KMS-11 (cell line): Measurements from ENCODE around the gene RAB8B.
"Not testable (repeated sequence)": the region's sequence is repeated elsewhere in the genome, so short reads cannot be mapped to it uniquely, and the experiment has no call there.

Experiments used
- H2AFZ ChIP-seq: fragments of 200-600 bp; sonication (generic); 2 replicates; pipeline ENCODE4 v1.6.1; 2016; ENCODE audit warnings: antibody characterized with exemption, mixed run types, low read depth
- H3K27ac ChIP-seq: fragments of 200-600 bp; sonication (generic); 2 replicates; pipeline ENCODE4 v1.6.1; 2016; ENCODE audit warnings: mild to moderate bottlenecking, mixed run types
- H3K27me3 ChIP-seq: fragments of 200-600 bp; sonication (generic); 2 replicates; pipeline ENCODE4 v1.6.1; 2017; ENCODE audit warnings: mild to moderate bottlenecking, low read depth, mixed run types, moderate library complexity; ENCODE audit not compliant: insufficient read depth
- H3K36me3 ChIP-seq: fragments of 200-600 bp; sonication (generic); 2 replicates; pipeline ENCODE4 v1.6.1; 2017; ENCODE audit warnings: mild to moderate bottlenecking, mixed run types; ENCODE audit not compliant: insufficient read depth
- H3K4me1 ChIP-seq: fragments of 200-600 bp; sonication (generic); 2 replicates; pipeline ENCODE4 v1.6.1; 2016; ENCODE audit warnings: mild to moderate bottlenecking, low read depth, mixed run types; ENCODE audit not compliant: poor library complexity, severe bottlenecking
- H3K4me2 ChIP-seq: fragments of 200-600 bp; sonication (generic); 2 replicates; pipeline ENCODE4 v1.7.0; 2016; ENCODE audit warnings: mild to moderate bottlenecking, mixed run types
- H3K4me3 ChIP-seq: fragments of 200-600 bp; sonication (generic); IDR thresholded peaks from 2 replicates; pipeline ENCODE4 v1.6.1; 2017; ENCODE audit warnings: low read depth, low read length, mixed read lengths; ENCODE audit not compliant: insufficient read depth
- H3K79me2 ChIP-seq: fragments of 200-600 bp; sonication (generic); 2 replicates; pipeline ENCODE4 v1.6.1; 2016; ENCODE audit warnings: low read depth, mixed run types; ENCODE audit not compliant: insufficient read depth
- H3K9ac ChIP-seq: fragments of 200-600 bp; sonication (generic); 2 replicates; pipeline ENCODE4 v1.6.1; 2016; ENCODE audit warnings: mild to moderate bottlenecking, mixed run types
- H4K20me1 ChIP-seq: fragments of 200-600 bp; sonication (generic); 2 replicates; pipeline ENCODE4 v1.6.1; 2016; ENCODE audit warnings: mild to moderate bottlenecking, mixed run types; ENCODE audit not compliant: insufficient read depth
- CTCF ChIP-seq: fragments of 200-600 bp; sonication (generic); conservative IDR thresholded peaks from 2 replicates; pipeline ENCODE4 v1.6.1; 2017; ENCODE audit warnings: low read depth, mild to moderate bottlenecking, antibody characterized with exemption, low read length, moderate library complexity, mixed read lengths

RAB8B gene

GRCh38 chr15:63202861-63203260 is 13.5 kb downstream of the RAB8B start:
- Histone ChIP-seq H3K36me3 (no peaks in the 10 kb centered on the region), H3K4me3 (no peak overlapping the region), H4K20me1 (no peaks in the 10 kb centered on the region), H3K27ac (no peak overlapping the region), H3K9ac (no peak overlapping the region), H3K4me1 (no peaks in the 10 kb centered on the region), H3K4me2 (no peak overlapping the region), H3K27me3 (no peaks in the 10 kb centered on the region), H2AFZ (no peak overlapping the region), H3K79me2 (no peaks in the 10 kb centered on the region)
- TF ChIP-seq CTCF, result no peak

GRCh38 chr15:63203451-63204090 is 14.2 kb downstream of the RAB8B start:
- no peaks in the 10 kb centered on the region for H3K4me1 ChIP-seq
- H3K36me3 ChIP-seq, result no peaks in the 10 kb centered on the region
- H4K20me1 ChIP-seq, result no peaks in the 10 kb centered on the region
- no peak overlapping the region for H3K9ac ChIP-seq
- no peaks in the 10 kb centered on the region for H3K27me3 ChIP-seq
- TF ChIP-seq CTCF, result no peak
- H3K4me2 ChIP-seq, result no peak overlapping the region
- H3K27ac ChIP-seq, result no peak overlapping the region
- no peak overlapping the region for H3K4me3 ChIP-seq
- H3K79me2 ChIP-seq, result no peaks in the 10 kb centered on the region
- no peak overlapping the region for H2AFZ ChIP-seq

- H3K36me3 ChIP-seq, result no peaks in the 10 kb centered on the region
- H2AFZ ChIP-seq, result no peak overlapping the region
- TF ChIP-seq CTCF, result no peak
- H3K9ac ChIP-seq, result no peak overlapping the region
- peaks cover 5% of the 10 kb centered on the region for H3K4me1 ChIP-seq
- no peaks in the 10 kb centered on the region for H3K79me2 ChIP-seq
- no peaks in the 10 kb centered on the region for H3K27me3 ChIP-seq
- no peak overlapping the region for H3K4me2 ChIP-seq
- H4K20me1 ChIP-seq, result no peaks in the 10 kb centered on the region
- no peak overlapping the region for H3K4me3 ChIP-seq
- no peak overlapping the region for H3K27ac ChIP-seq
These were observed 16.7 kb downstream of the RAB8B start for GRCh38 chr15:63206079-63206478.

GRCh38 chr15:63208824-63209223 is 19.4 kb downstream of the RAB8B start:
- not testable (repeated sequence) for H3K4me1 ChIP-seq, H3K36me3 ChIP-seq, H3K4me2 ChIP-seq, H3K27ac ChIP-seq, H3K4me3 ChIP-seq, H3K27me3 ChIP-seq, H3K79me2 ChIP-seq, H2AFZ ChIP-seq, H3K9ac ChIP-seq, H4K20me1 ChIP-seq
